HEK293T (cell line): Measurements from ENCODE around the gene GABRB1.

Experiments used
- BHLHE40 ChIP-seq: fragments of 450-650 bp; IDR thresholded peaks from 2 replicates; pipeline ENCODE4 v1.6.1; 2016; ENCODE audit warnings: mild to moderate bottlenecking, moderate library complexity, borderline replicate concordance
- NFRKB ChIP-seq: fragments of 450-650 bp; IDR thresholded peaks from 2 replicates; pipeline ENCODE4 v1.6.1; 2016; ENCODE audit warnings: mild to moderate bottlenecking, moderate library complexity

- TF ChIP-seq BHLHE40 (no peak), NFRKB (no peak)
These were observed 18.0 kb downstream of the GABRB1 start for GRCh38 chr4:47049347-47049746.
